Gastroesophageal sphincter (tissue), 4 donors: ENCODE data around the gene TMEM184A. TPM values are rescaled to one million over a fixed set of nuclear protein-coding genes. Genes with fewer than 3 reads are reported as not detected.

Source experiments
- ATAC-seq: fragments of 150-250 bp; one replicate; pipeline ENCODE4 v1.9.1; 2016; ENCODE audit warnings: mild to moderate bottlenecking, moderate library complexity
- H3K27ac ChIP-seq, 4 donors: fragments of 200-600 bp; sonication (generic) in 3 of 4; 1 replicate in 3 of 4; 2 replicates in 1 of 4; pipeline ENCODE4 v1.5.1; 2016 to 2019
- H3K27me3 ChIP-seq: fragments of 200-600 bp; sonication (generic); one replicate; pipeline ENCODE4 v1.5.1; 2019
- H3K36me3 ChIP-seq, 2 donors: fragments of 200-600 bp; sonication (generic); one replicate each; pipeline ENCODE4 v1.5.1; 2019; ENCODE audit warnings: control low read depth in 1 of 2
- H3K4me1 ChIP-seq, 3 donors: fragments of 200-600 bp; sonication (generic); 1 replicate in 2 of 3; 2 replicates in 1 of 3; pipeline ENCODE4 v1.5.1; 2016 to 2019; ENCODE audit warnings: control low read depth in 2 of 3
- H3K4me3 ChIP-seq, 2 donors: fragments of 200-600 bp; sonication (generic); one replicate each; pipeline ENCODE4 v1.5.1; 2019; ENCODE audit warnings: mild to moderate bottlenecking in 1 of 2, moderate library complexity in 1 of 2
- H3K9me3 ChIP-seq, 3 donors: fragments of 200-600 bp; sonication (generic); one replicate each; pipeline ENCODE4 v1.5.1; 2017 to 2019; ENCODE audit warnings: control low read depth in 2 of 3
- CTCF ChIP-seq, 4 experiments: fragments of 200-600 bp in 2 of 4; fragments of 450-650 bp in 2 of 4; sonication (generic) in 1 of 4; IDR thresholded peaks; one replicate each; pipeline ENCODE4 v1.5.1; 2017 to 2019; ENCODE audit warnings: antibody characterized with exemption in 4 of 4, mild to moderate bottlenecking in 2 of 4, moderate library complexity in 2 of 4
- EP300 ChIP-seq: sonication (generic); formaldehyde crosslinking; IDR thresholded peaks from one replicate; pipeline ENCODE4 v1.6.1; 2017; ENCODE audit warnings: antibody characterized with exemption, mild to moderate bottlenecking
- POLR2A ChIP-seq, 2 donors: fragments of 450-650 bp; IDR thresholded peaks; one replicate each; pipeline ENCODE4 v1.6.1; 2017; ENCODE audit warnings: antibody characterized with exemption in 2 of 2, mild to moderate bottlenecking in 2 of 2, moderate library complexity in 1 of 2
- POLR2AphosphoS5 ChIP-seq: sonication (generic); formaldehyde crosslinking; IDR thresholded peaks from one replicate; pipeline ENCODE4 v1.6.1; 2017; ENCODE audit warnings: antibody characterized with exemption
- WGBS, 2 donors: methylation state at CpG; one replicate each; pipeline ENCODE4 v1.1.5; 2018; ENCODE audit warnings: low coverage in 1 of 2; 5-methylcytosine and 5-hydroxymethylcytosine counted together
- total RNA-seq, 4 donors: library from RNA; depleted of rRNA; stranded (reverse); fragments of >200 nt; gene quantifications; one replicate each; pipeline ENCODE4 v1.1.0, GENCODE V29; 2016

TMEM184A gene
- total RNA-seq, 4 donors from 2014 or later = 0.15 to 1.5 (median 0.31) TPM; not detected in 1

GRCh38 chr7:1502845-1503244 is 53.2 kb downstream of the TMEM184A start:
- Histone ChIP-seq H3K4me3 (peak overlapping the region in 1 of 2 donors; percentile 100), H3K36me3 (peaks cover 0 to 52% of the 10 kb centered on the region in 2 donors), H3K27me3 (no peaks in the 10 kb centered on the region), H3K27ac (no peak overlapping the region), H3K4me1 (peaks cover 0 to 39% (median 22%) of the 10 kb centered on the region in 3 donors), H3K9me3 (no peaks in the 10 kb centered on the region)
- WGBS, 2 donors = 69% methylated on average over 2 of the region's 20 CpGs; no CpG with 5 or more reads in 1 of the 2 donors
- no peak for TF ChIP-seq EP300
- ATAC-seq = no peak

DNA sequence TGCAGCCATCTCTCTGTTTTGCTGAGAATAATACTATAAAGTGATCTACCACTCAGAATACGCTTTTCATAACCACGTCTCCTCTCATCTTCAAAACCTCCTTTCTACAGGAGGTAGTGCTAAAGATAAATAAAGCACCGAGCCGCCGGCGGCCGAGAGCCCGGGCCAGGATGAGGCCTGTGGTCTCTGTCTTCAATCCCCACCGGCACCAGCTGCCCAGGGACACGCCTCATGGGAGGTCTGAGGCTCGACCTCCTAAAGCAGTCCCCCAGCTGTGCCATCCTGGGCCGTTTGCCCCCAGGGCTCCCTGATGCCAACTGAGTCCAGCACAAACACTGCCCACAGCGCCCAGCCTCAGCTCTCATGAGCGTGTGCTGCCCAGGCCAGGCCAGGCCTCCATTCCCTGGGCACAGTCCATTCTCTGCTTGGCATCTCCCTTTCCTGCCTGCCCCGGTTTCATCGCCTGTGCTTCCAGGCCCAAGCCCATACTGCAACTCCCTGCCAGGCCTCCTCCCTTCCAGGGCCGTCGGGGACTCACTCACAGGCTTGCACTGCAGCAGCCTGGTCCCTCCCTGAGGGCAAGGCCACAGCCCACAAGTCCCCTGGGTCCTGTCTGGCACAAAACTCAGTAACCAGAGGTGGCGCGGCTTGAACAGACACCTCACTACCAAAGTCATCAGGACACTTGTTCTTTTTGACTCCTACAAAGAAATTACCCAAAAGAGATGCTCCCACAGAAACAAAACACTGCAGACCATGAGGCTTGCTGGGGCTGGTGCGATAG is 54.3 kb downstream of the TMEM184A start:
- H3K36me3 ChIP-seq = peaks cover 0 to 63% of the 10 kb centered on the region in 2 donors

DNA sequence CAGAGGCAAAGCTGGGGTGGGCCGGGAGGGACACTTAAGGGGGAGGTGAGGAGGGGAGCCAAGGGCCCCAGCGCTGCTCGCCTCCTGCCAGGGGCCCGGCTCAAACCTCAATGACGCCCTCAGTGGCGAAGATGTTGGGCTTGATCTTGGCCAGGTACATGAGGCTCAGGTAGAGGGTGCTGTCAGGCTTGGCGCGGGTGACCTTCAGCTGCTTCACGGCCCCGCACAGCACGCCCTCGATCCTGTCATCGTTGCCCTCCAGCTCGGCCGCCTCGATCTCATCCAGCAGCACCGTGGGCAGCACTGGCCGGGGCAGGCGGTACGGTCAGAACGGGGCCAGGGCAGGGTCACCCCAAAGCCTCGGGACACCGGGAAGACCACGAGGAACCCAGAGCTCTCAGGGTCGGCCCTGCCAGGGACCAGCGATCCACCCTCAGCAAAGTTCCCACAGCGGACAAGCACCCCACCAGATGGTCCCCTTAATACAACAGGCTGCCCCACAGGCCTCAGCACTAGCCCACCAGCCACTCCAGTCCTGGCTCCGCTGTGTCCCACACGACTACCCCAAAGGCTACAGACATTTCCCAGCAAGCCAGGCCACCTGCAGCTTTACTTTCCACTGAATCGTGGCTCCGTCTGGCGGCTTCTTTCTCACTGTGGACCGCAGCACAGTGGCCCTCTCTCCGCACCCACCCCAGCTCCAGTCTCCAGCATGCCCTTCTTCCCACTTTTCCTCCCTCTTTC is 55.8 kb downstream of the TMEM184A start:
- Histone ChIP-seq H3K27me3 (no peaks in the 10 kb centered on the region), H3K27ac (no peak overlapping the region), H3K4me1 (peaks cover 0 to 32% (median 22%) of the 10 kb centered on the region in 3 donors), H3K4me3 (no peak overlapping the region), H3K36me3 (peaks cover 0 to 78% of the 10 kb centered on the region in 2 donors), H3K9me3 (no peaks in the 10 kb centered on the region)
- no peak for TF ChIP-seq POLR2AphosphoS5
- TF ChIP-seq CTCF (IDR thresholded peaks at IDR 0.05) = no peak
- no peak for TF ChIP-seq EP300
- TF ChIP-seq POLR2A (IDR thresholded peaks at IDR 0.05) = no peak
- WGBS, 2 donors = 92 to 100% methylated on average over 5 to 6 of the region's 34 CpGs
- no peak for ATAC-seq

More for the DNA sequence above, 54.3 kb downstream of the TMEM184A start:
- H3K4me1 ChIP-seq = peaks cover 0 to 33% (median 22%) of the 10 kb centered on the region in 3 donors
- no peak overlapping the region for H3K4me3 ChIP-seq
- no peak for ATAC-seq
- no peaks in the 10 kb centered on the region for H3K27me3 ChIP-seq
- H3K9me3 ChIP-seq = no peaks in the 10 kb centered on the region
- H3K27ac ChIP-seq = no peak overlapping the region
- TF ChIP-seq POLR2A (IDR thresholded peaks at IDR 0.05) (no peak), EP300 (no peak), CTCF (IDR thresholded peaks at IDR 0.05) (no peak), POLR2AphosphoS5 (no peak)
- WGBS, 2 donors = 86 to 89% methylated on average over 5 to 12 of the region's 21 CpGs

- WGBS, 2 donors = no CpG with 5 or more reads among the region's 33 CpGs
- TF ChIP-seq EP300 (no peak), POLR2A (IDR thresholded peaks at IDR 0.05) (no peak), POLR2AphosphoS5 (no peak), CTCF (IDR thresholded peaks at IDR 0.05) (no peak)
- no peak overlapping the region for H3K4me3 ChIP-seq
Measured at GRCh38 chr7:1499367-1500029, 56.5 kb downstream of the TMEM184A start.

More at GRCh38 chr7:1499367-1500029, 56.5 kb downstream of the TMEM184A start:
- no peak for ATAC-seq
- Histone ChIP-seq H3K36me3 (peaks cover 0 to 85% of the 10 kb centered on the region in 2 donors), H3K4me1 (peaks cover 0 to 27% (median 22%) of the 10 kb centered on the region in 3 donors), H3K9me3 (no peaks in the 10 kb centered on the region), H3K27me3 (no peaks in the 10 kb centered on the region), H3K27ac (no peak overlapping the region)
